HL-60/S4 treated with phorbol 12-myristate 13-acetate at 8.2 ng/mL for 4 days and 3 days (cell line): ENCODE measurements around the gene PTP4A2.

Experiments
- in situ Hi-C: fragments of 300-500 bp; cut with MboI; formaldehyde crosslinking; loops from 2 replicates; pipeline ENCODE4 v1.15.0; 2022; ENCODE audit warnings: low sequenced_read_pairs

The PTP4A2 gene

GRCh38 chr1:31866450-31867032 is 71.6 kb downstream of the PTP4A2 start:
- in situ Hi-C loops = no loop called here

- in situ Hi-C loops = no loop called here
Observed at GRCh38 chr1:31865728-31866449, 72.3 kb downstream of the PTP4A2 start.

GRCh38 chr1:31862071-31862470 is 76.1 kb downstream of the PTP4A2 start:
- in situ Hi-C loops = no loop called here

- in situ Hi-C loops = no loop called here
Observed at GRCh38 chr1:31861346-31861745, 76.8 kb downstream of the PTP4A2 start.

- in situ Hi-C loops = no loop called here
Observed at GRCh38 chr1:31860581-31860980, 77.6 kb downstream of the PTP4A2 start.

GRCh38 chr1:31859719-31860118 is 78.4 kb downstream of the PTP4A2 start:
- in situ Hi-C loops = no loop called here

GRCh38 chr1:31859044-31859443 is 79.1 kb downstream of the PTP4A2 start:
- in situ Hi-C loops = no loop called here

- in situ Hi-C loops = no loop called here
Observed at GRCh38 chr1:31857863-31858262, 80.3 kb downstream of the PTP4A2 start.
